Caco-2 (cell line): Measurements from ENCODE around the gene TUBGCP6. TPM values are rescaled to one million over a fixed set of nuclear protein-coding genes. Genes with fewer than 3 reads are reported as not detected.

Source experiments
- BruUV-seq: library from RNA; stranded (reverse); fragments of 400-500 nt; replicated peaks from 2 replicates; lab custom pipeline; 2021; lab: Mats Ljungman, UMichigan
- CTCF ChIA-PET: fragments of 300-600 bp; sonication (Branson Sonifier 250); formaldehyde crosslinking; loops from one replicate; lab custom pipeline; 2022; ENCODE audit warnings: antibody characterized with exemption; lab: Charles Lee
- POLR2A ChIA-PET: fragments of 300-600 bp; sonication (Branson Sonifier 250); formaldehyde crosslinking; loops from one replicate; lab custom pipeline; 2022; ENCODE audit warnings: antibody characterized with exemption; lab: Charles Lee
- DNase-seq, 2 experiments: peaks; one replicate each; pipeline versions ENCODE4 v3.0.0 to v3.0.0-alpha.2; 2020 to 2022
- H3K27me3 ChIP-seq: replicated peaks from 2 replicates; pipeline ENCODE4 v1.6.0; 2011; ENCODE audit warnings: low read length; ENCODE audit not compliant: control insufficient read depth, insufficient read depth
- H3K36me3 ChIP-seq: 2 replicates; pipeline ENCODE4 v1.5.1; 2011; ENCODE audit warnings: low read length; ENCODE audit not compliant: control insufficient read depth, insufficient read depth
- H3K4me1 ChIP-seq: fragments of 250-450 bp; sonication (Bioruptor Pico); 2 replicates; pipeline ENCODE4 v1.5.1; 2020; ENCODE audit warnings: mild to moderate bottlenecking
- H3K4me3 ChIP-seq: 2 replicates; pipeline ENCODE4 v1.5.1; 2011; ENCODE audit warnings: low read depth, mild to moderate bottlenecking, control low read depth, low read length
- H3K9me3 ChIP-seq: fragments of 250-450 bp; sonication (Bioruptor Pico); 2 replicates; pipeline ENCODE4 v1.5.1; 2020; ENCODE audit warnings: mild to moderate bottlenecking, moderate library complexity
- H3K27ac Mint-ChIP-seq: one replicate; pipeline ENCODE4 v1.8.0; 2022; ENCODE audit warnings: mixed read lengths; ENCODE audit not compliant: unreplicated experiment
- H3K27me3 Mint-ChIP-seq: one replicate; pipeline ENCODE4 v1.8.0; 2022; ENCODE audit warnings: mixed read lengths; ENCODE audit not compliant: insufficient read depth, unreplicated experiment
- H3K36me3 Mint-ChIP-seq: one replicate; pipeline ENCODE4 v1.8.0; 2022; ENCODE audit warnings: mild to moderate bottlenecking, mixed read lengths; ENCODE audit not compliant: insufficient read depth, unreplicated experiment
- H3K4me1 Mint-ChIP-seq: one replicate; pipeline ENCODE4 v1.8.0; 2022; ENCODE audit warnings: low read depth, mixed read lengths; ENCODE audit not compliant: unreplicated experiment
- H3K4me3 Mint-ChIP-seq: one replicate; pipeline ENCODE4 v1.8.0; 2022; ENCODE audit warnings: mild to moderate bottlenecking, moderate library complexity, mixed read lengths; ENCODE audit not compliant: unreplicated experiment
- H3K9me3 Mint-ChIP-seq: one replicate; pipeline ENCODE4 v1.8.0; 2022; ENCODE audit warnings: mixed read lengths; ENCODE audit not compliant: unreplicated experiment
- CTCF ChIP-seq, 2 experiments: fragments of 200-600 bp in 1 of 2; IDR thresholded peaks; 1 replicate in 1 of 2; 2 replicates in 1 of 2; pipeline versions ENCODE4 v1.5.1 to v1.8.0; 2011 to 2022; ENCODE audit warnings: antibody characterized with exemption in 1 of 2, control low read depth in 1 of 2, inconsistent platforms in 1 of 2, low read depth in 1 of 2, low read length in 1 of 2, mild to moderate bottlenecking in 1 of 2, moderate library complexity in 1 of 2; ENCODE audit not compliant: insufficient read depth in 1 of 2, severe bottlenecking in 1 of 2, unreplicated experiment in 1 of 2
- intact Hi-C: fragments of 100-400 bp; cut with micrococcal nuclease; formaldehyde crosslinking; loops from one replicate; pipeline ENCODE4 v1.10.0; 2022; ENCODE audit not compliant: unreplicated experiment
- total RNA-seq: library from RNA; stranded (reverse); gene quantifications from 2 replicates; pipeline ENCODE4 v1.2.3, GENCODE V29; 2022

Gene TUBGCP6
- total RNA-seq, 1 experiment from 2014 or later, result 29.3 TPM

DNA sequence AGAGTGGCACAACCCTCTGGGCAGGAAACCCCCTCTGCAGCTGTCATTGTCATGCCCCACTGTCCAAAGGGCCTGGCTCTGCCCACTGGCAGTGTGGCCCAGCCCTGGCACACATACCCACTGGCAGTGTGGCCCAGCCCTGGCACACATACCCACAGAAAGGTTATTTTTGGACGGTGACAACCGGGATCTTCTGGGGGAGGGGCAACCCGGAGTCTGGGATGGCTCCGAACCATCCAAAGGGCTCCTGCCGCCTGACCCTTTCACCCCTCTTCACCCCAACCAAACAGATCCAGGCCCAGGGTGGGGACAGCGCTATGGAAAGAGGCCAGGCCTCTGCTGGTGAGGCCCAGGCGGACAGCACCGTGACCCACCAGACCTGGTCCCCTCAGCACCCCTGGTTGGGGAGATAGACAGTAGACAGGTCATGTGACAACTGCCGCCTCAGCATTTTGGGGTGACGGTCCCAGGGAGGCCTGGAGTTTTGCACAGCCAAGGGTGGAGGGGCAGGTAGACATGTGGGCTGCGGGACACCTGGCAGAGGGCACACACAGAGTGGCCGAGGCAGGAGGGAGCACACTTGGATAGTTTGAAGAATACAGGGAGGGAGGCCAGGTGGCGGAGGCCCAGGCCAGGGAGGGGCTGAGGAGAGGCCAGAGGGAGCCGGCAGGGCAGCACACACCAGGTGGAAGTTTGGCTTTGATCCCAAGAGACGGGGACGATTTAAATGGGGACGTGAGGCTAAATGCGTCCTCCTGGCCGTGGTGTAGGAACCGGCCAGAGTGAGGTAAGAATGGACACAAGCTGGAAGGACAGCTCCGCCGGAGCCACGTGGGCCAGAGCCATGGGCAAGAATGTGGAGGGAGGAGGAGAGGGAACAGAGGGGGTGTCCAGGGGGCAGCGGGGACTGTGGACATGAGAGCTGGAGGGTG, 13.8 kb upstream of the TUBGCP6 start:
- H3K4me3 Mint-ChIP-seq, result peak overlapping the region; percentile 61
- intact Hi-C loops, result no loop called here
- ChIA-PET CTCF (no interaction called here), POLR2A (no interaction called here)
- H3K4me3 ChIP-seq, result no peak overlapping the region
- peaks cover 5% of the 10 kb centered on the region for H3K36me3 Mint-ChIP-seq
- BruUV-seq, result no TSS peak
- H3K4me1 Mint-ChIP-seq, result no peaks in the 10 kb centered on the region
- no peak for DNase-seq
- H3K9me3 ChIP-seq, result no peaks in the 10 kb centered on the region
- peak overlapping the region; percentile 48 for H3K27ac Mint-ChIP-seq
- H3K36me3 ChIP-seq, result no peaks in the 10 kb centered on the region
- H3K27me3 ChIP-seq, result no peaks in the 10 kb centered on the region
- H3K4me1 ChIP-seq, result peaks cover 11% of the 10 kb centered on the region; the same call in 1 of the 2 replicates
- TF ChIP-seq CTCF (IDR thresholded peaks at IDR 0.05; ENCODE audit: insufficient read depth in 1 of 2, low read depth in 1 of 2, low read length in 1 of 2, severe bottlenecking in 1 of 2, unreplicated experiment in 1 of 2), result no peak
- H3K9me3 Mint-ChIP-seq, result no peaks in the 10 kb centered on the region
- no peaks in the 10 kb centered on the region for H3K27me3 Mint-ChIP-seq

- Mint-ChIP-seq H3K4me3 (no peak overlapping the region), H3K27me3 (no peaks in the 10 kb centered on the region), H3K36me3 (peaks cover 5% of the 10 kb centered on the region), H3K27ac (no peak overlapping the region), H3K9me3 (no peaks in the 10 kb centered on the region), H3K4me1 (no peaks in the 10 kb centered on the region)
- Histone ChIP-seq H3K27me3 (no peaks in the 10 kb centered on the region), H3K36me3 (no peaks in the 10 kb centered on the region), H3K4me1 (peaks cover 10% of the 10 kb centered on the region; the same call in 1 of the 2 replicates), H3K4me3 (no peak overlapping the region), H3K9me3 (no peaks in the 10 kb centered on the region)
- no peak for DNase-seq
- no peak for TF ChIP-seq CTCF (IDR thresholded peaks at IDR 0.05; ENCODE audit: insufficient read depth in 1 of 2, low read depth in 1 of 2, low read length in 1 of 2, severe bottlenecking in 1 of 2, unreplicated experiment in 1 of 2)
- BruUV-seq, result no TSS peak
- CTCF ChIA-PET, result no interaction called here
- POLR2A ChIA-PET, result no interaction called here
- intact Hi-C loops, result no loop called here
Measured at GRCh38 chr22:50257451-50258360, 12.9 kb upstream of the TUBGCP6 start.

- ChIA-PET CTCF (no interaction called here), POLR2A (no interaction called here)
- no peaks in the 10 kb centered on the region for H3K9me3 Mint-ChIP-seq
- no peaks in the 10 kb centered on the region for H3K27me3 Mint-ChIP-seq
- no peak overlapping the region for H3K4me3 Mint-ChIP-seq
- no peaks in the 10 kb centered on the region for H3K36me3 ChIP-seq
- H3K4me1 ChIP-seq, result peaks cover 5% of the 10 kb centered on the region
- no peak for DNase-seq
- H3K27me3 ChIP-seq, result no peaks in the 10 kb centered on the region
- no peak overlapping the region for H3K4me3 ChIP-seq
- H3K36me3 Mint-ChIP-seq, result peaks cover 5% of the 10 kb centered on the region
- no peaks in the 10 kb centered on the region for H3K9me3 ChIP-seq
- TF ChIP-seq CTCF (IDR thresholded peaks at IDR 0.05; ENCODE audit: insufficient read depth in 1 of 2, low read depth in 1 of 2, low read length in 1 of 2, severe bottlenecking in 1 of 2, unreplicated experiment in 1 of 2), result no peak
- H3K4me1 Mint-ChIP-seq, result no peaks in the 10 kb centered on the region
- no peak overlapping the region for H3K27ac Mint-ChIP-seq
- intact Hi-C loops, result no loop called here
- no TSS peak for BruUV-seq
Measured at GRCh38 chr22:50257041-50257440, 12.2 kb upstream of the TUBGCP6 start.
